ENCODE measurements around the gene ENPP1.

Gene ENPP1

GRCh38 chr6:131807644-131808459, at the start of gene ENPP1:
Gene ENPP1, plus strand, starts transcription at chr6:131808020. Its CDS starts 16 bp downstream, at chr6:131808036.
- peak; percentile 38 for DNase-seq (ENCODE audit: low spot score)

GRCh38 chr6:131758920-131759319, 48.9 kb upstream of the ENPP1 start:
- DNase-seq (ENCODE audit: low spot score) = no peak

GRCh38 chr6:131761060-131761761, 46.6 kb upstream of the ENPP1 start:
- DNase-seq (ENCODE audit: low spot score) = no peak

- no peak for DNase-seq (ENCODE audit: low spot score)
These were observed 46.1 kb upstream of the ENPP1 start for GRCh38 chr6:131761762-131762067.

- DNase-seq (ENCODE audit: low spot score) = no peak
These were observed 44.8 kb upstream of the ENPP1 start for GRCh38 chr6:131762984-131763383.

- DNase-seq (ENCODE audit: low spot score) = no peak
These were observed 44.1 kb upstream of the ENPP1 start for GRCh38 chr6:131763749-131764148.

- no peak for DNase-seq (ENCODE audit: low spot score)
These were observed 43.5 kb upstream of the ENPP1 start for GRCh38 chr6:131764350-131764749.

- no peak for DNase-seq (ENCODE audit: low spot score)
These were observed 42.6 kb upstream of the ENPP1 start for GRCh38 chr6:131765081-131765803.

- DNase-seq (ENCODE audit: low spot score) = no peak
These were observed 42.0 kb upstream of the ENPP1 start for GRCh38 chr6:131765804-131766135.

- DNase-seq (ENCODE audit: low spot score) = no peak
These were observed 41.2 kb upstream of the ENPP1 start for GRCh38 chr6:131766631-131767030.

GRCh38 chr6:131768964-131769363, 38.9 kb upstream of the ENPP1 start:
- DNase-seq (ENCODE audit: low spot score) = no peak

GRCh38 chr6:131769385-131770141, 38.3 kb upstream of the ENPP1 start:
- no peak for DNase-seq (ENCODE audit: low spot score)

GRCh38 chr6:131770776-131771175, 37.0 kb upstream of the ENPP1 start:
- DNase-seq (ENCODE audit: low spot score) = no peak

- DNase-seq (ENCODE audit: low spot score) = no peak
These were observed 34.4 kb upstream of the ENPP1 start for GRCh38 chr6:131773284-131773950.

- DNase-seq (ENCODE audit: low spot score) = no peak
These were observed 31.9 kb upstream of the ENPP1 start for GRCh38 chr6:131775886-131776285.

GRCh38 chr6:131776985-131777384, 30.8 kb upstream of the ENPP1 start:
- DNase-seq (ENCODE audit: low spot score) = no peak

- no peak for DNase-seq (ENCODE audit: low spot score)
These were observed 29.7 kb upstream of the ENPP1 start for GRCh38 chr6:131778169-131778568.

- DNase-seq (ENCODE audit: low spot score) = no peak
These were observed 28.5 kb upstream of the ENPP1 start for GRCh38 chr6:131779304-131779703.

- no peak for DNase-seq (ENCODE audit: low spot score)
These were observed 27.2 kb upstream of the ENPP1 start for GRCh38 chr6:131780600-131780999.

GRCh38 chr6:131781687-131782086, 26.1 kb upstream of the ENPP1 start:
- DNase-seq (ENCODE audit: low spot score) = no peak

GRCh38 chr6:131782764-131783163, 25.1 kb upstream of the ENPP1 start:
- DNase-seq (ENCODE audit: low spot score) = no peak

- no peak for DNase-seq (ENCODE audit: low spot score)
These were observed 23.3 kb upstream of the ENPP1 start for GRCh38 chr6:131784561-131784960.
